GM04504 (cell line): ENCODE results near the gene TMEM61.

Source experiments
- DNase-seq: peaks from one replicate; pipeline ENCODE4 v3.0.0-alpha.2; 2012; ENCODE audit warnings: low read depth

TMEM61 gene

GRCh38 chr1:55039342-55040082 lies 59.1 kb downstream of the TMEM61 start, which contains the start of gene PCSK9:
Gene PCSK9 (plus strand): TSS chr1:55039548. CDS start chr1:55039838, 290 bp downstream.
- DNase-seq, result no peak

GRCh38 chr1:55040083-55040932 lies 59.9 kb downstream of the TMEM61 start:
- DNase-seq, result no peak

- DNase-seq, result no peak
Measured at GRCh38 chr1:55040933-55041494, 60.6 kb downstream of the TMEM61 start.

- no peak for DNase-seq
Measured at GRCh38 chr1:55041613-55042012, 61.2 kb downstream of the TMEM61 start.
